K562 (cell line): ENCODE data around the gene APIP. TPM values are rescaled to one million over a fixed set of nuclear protein-coding genes. Genes with fewer than 3 reads are reported as not detected.

Source experiments
- CEBPG ChIP-seq, 3 experiments: fragments of 200-800 bp in 1 of 3; sonication (Bioruptor generic) in 1 of 3; sonication (generic) in 1 of 3; formaldehyde crosslinking in 1 of 3; IDR thresholded peaks in 2 of 3; conservative IDR thresholded peaks in 1 of 3; 2 replicates each; pipeline versions ENCODE4 v1.6.1 to v1.8.0; 2016 to 2022; ENCODE audit warnings: missing compliant biosample characterization in 2 of 3, missing genetic modification characterization in 2 of 3, mild to moderate bottlenecking in 1 of 3, missing genetic modification reagents in 1 of 3
- CEBPZ ChIP-seq: fragments of 150-350 bp; IDR thresholded peaks from 2 replicates; pipeline ENCODE4 v1.6.1; 2014; ENCODE audit warnings: low read depth, mild to moderate bottlenecking, low read length, borderline replicate concordance
- FOSL1 ChIP-seq: fragments of 200-800 bp; sonication (Bioruptor generic); conservative IDR thresholded peaks from 2 replicates; pipeline ENCODE4 v1.6.1; 2016; ENCODE audit warnings: missing genetic modification characterization, missing compliant biosample characterization
- JUN ChIP-seq, 2 experiments: sonication (generic) in 1 of 2; formaldehyde crosslinking in 1 of 2; IDR thresholded peaks; 2 replicates each; pipeline versions ENCODE4 v1.6.1 to v1.8.0; 2012 to 2022; ENCODE audit warnings: borderline replicate concordance in 2 of 2, mild to moderate bottlenecking in 2 of 2, improper control_type of control experiment in 1 of 2, low read depth in 1 of 2, low read length in 1 of 2, missing genetic modification reagents in 1 of 2
- MLLT1 ChIP-seq, 2 experiments: fragments of 450-650 bp; IDR thresholded peaks; 2 replicates each; pipeline ENCODE4 v1.6.1; 2016
- PKNOX1 ChIP-seq: fragments of 450-650 bp; IDR thresholded peaks from 2 replicates; pipeline ENCODE4 v1.6.1; 2016
- REST ChIP-seq, 2 experiments: fragments of 450-650 bp; formaldehyde crosslinking in 1 of 2; IDR thresholded peaks; 2 replicates each; pipeline versions ENCODE4 v1.4.0 to v1.6.1; 2014 to 2020; ENCODE audit warnings: mild to moderate bottlenecking in 2 of 2, borderline replicate concordance in 1 of 2, low read depth in 1 of 2
- SIN3B ChIP-seq: fragments of 450-650 bp; IDR thresholded peaks from 2 replicates; pipeline ENCODE4 v1.6.1; 2017; ENCODE audit warnings: low read depth, mild to moderate bottlenecking, moderate library complexity
- ZFP1 ChIP-seq: fragments of 450-650 bp; formaldehyde crosslinking; IDR thresholded peaks from 2 replicates; pipeline ENCODE4 v1.4.0; 2020; ENCODE audit warnings: mild to moderate bottlenecking, mixed read lengths
- ZNF140 ChIP-seq: fragments of 250-450 bp; sonication (Bioruptor Pico); IDR thresholded peaks from 2 replicates; pipeline ENCODE4 v1.8.0; 2021; ENCODE audit warnings: moderate library complexity, mild to moderate bottlenecking, inconsistent platforms
- ZNF586 ChIP-seq: fragments of 450-650 bp; formaldehyde crosslinking; conservative IDR thresholded peaks from 2 replicates; pipeline ENCODE4 v1.4.0; 2020; ENCODE audit warnings: mild to moderate bottlenecking, moderate library complexity
- ZNF778 ChIP-seq: fragments of 450-650 bp; formaldehyde crosslinking; IDR thresholded peaks from 2 replicates; pipeline ENCODE4 v1.4.0; 2020; ENCODE audit warnings: mild to moderate bottlenecking, moderate library complexity
- polyA plus RNA-seq, 8 experiments: library from polyadenylated mRNA; depleted of rRNA in 4 of 8; stranded (reverse) in 5 of 8; unstranded in 3 of 8; fragments of >200 nt; fragmentation: Nextera tagmentation in 2 of 8; fragmentation: Illumina TruSeq in 1 of 8; extraction: Ambion mirVana in 2 of 8; extraction: Trizol in 1 of 8; gene quantifications; 2 replicates each; pipeline versions ENCODE4 v1.2.1 to v1.2.3, GENCODE V29; 2011 to 2014; ENCODE audit warnings: inconsistent platforms in 1 of 8, missing spikeins in 1 of 8
- total RNA-seq, 7 experiments: library from RNA; depleted of rRNA in 6 of 7; stranded (reverse); fragments of >200 nt in 6 of 7; fragmentation: Illumina TruSeq in 2 of 7; extraction: Trizol in 2 of 7; gene quantifications; 2 replicates each; pipeline versions ENCODE4 v1.2.1 to v1.2.3, GENCODE V29; 2011 to 2021; ENCODE audit warnings: low replicate concordance in 1 of 7

APIP gene
- total and polyA plus RNA-seq, 9 of the 15 experiments (the other 6 are each of a cell fraction or from before 2014, with no cell fraction given), result 63.7 to 110 (median 82.8) TPM

GRCh38 chr11:34850334-34850733 is 65.8 kb downstream of the APIP start (continued):
- TF ChIP-seq ZFP1 (CRISPR knock-in tag) (no peak), CEBPZ (no peak), PKNOX1 (peak; percentile 92), ZNF586 (CRISPR knock-in tag) (no peak), ZNF140 (CRISPR knock-in tag) (no peak), JUN (IDR thresholded peaks at IDR 0.05; ENCODE audit: borderline replicate concordance, low read depth, low read length) (no peak), JUN (CRISPR knock-in tag; IDR thresholded peaks at IDR 0.05; ENCODE audit: borderline replicate concordance) (no peak), SIN3B (no peak), ZNF778 (CRISPR knock-in tag) (no peak), FOSL1 (tag) (peak; percentile 74), REST (IDR thresholded peaks at IDR 0.05; ENCODE audit: borderline replicate concordance) (peak; percentile 48), REST (CRISPR knock-in tag; IDR thresholded peaks at IDR 0.05; ENCODE audit: low read depth) (no peak), CEBPG (CRISPR knock-in tag; IDR thresholded peaks at IDR 0.05) (no peak), CEBPG (tag; conservative IDR thresholded peaks at IDR 0.05 in 1 of 2, IDR thresholded peaks at IDR 0.05 in 1 of 2) (peak; percentile 19 to 40; a peak in 1 of 4 replicates), MLLT1 (IDR thresholded peaks at IDR 0.05) (no peak)
